ENCODE measurements around the gene FAM168B.

FAM168B gene

GRCh38 chr2:131039535-131039907, 53.7 kb downstream of the FAM168B start:
- DNase-seq = no peak

- DNase-seq = no peak
Measured at GRCh38 chr2:131039101-131039440, 54.2 kb downstream of the FAM168B start.

GRCh38 chr2:131038258-131039100, 54.8 kb downstream of the FAM168B start:
- DNase-seq = no peak

- no peak for DNase-seq
Measured at GRCh38 chr2:131037398-131038257, 55.6 kb downstream of the FAM168B start.

- no peak for DNase-seq
Measured at GRCh38 chr2:131036696-131037397, 56.4 kb downstream of the FAM168B start.

- DNase-seq = no peak
Measured at GRCh38 chr2:131036269-131036668, 57.0 kb downstream of the FAM168B start.

GRCh38 chr2:131035826-131036231, 57.4 kb downstream of the FAM168B start:
- DNase-seq = no peak

GRCh38 chr2:131035112-131035825, 58.0 kb downstream of the FAM168B start:
- no peak for DNase-seq

- DNase-seq = peak; percentile 28
Measured at GRCh38 chr2:131034122-131035051, 58.9 kb downstream of the FAM168B start.

GRCh38 chr2:131033786-131034121, 59.5 kb downstream of the FAM168B start:
- no peak for DNase-seq

GRCh38 chr2:131032393-131032836, 60.8 kb downstream of the FAM168B start:
- no peak for DNase-seq

GRCh38 chr2:131031875-131032274, 61.4 kb downstream of the FAM168B start:
- DNase-seq = no peak

- DNase-seq = no peak
Measured at GRCh38 chr2:131031431-131031841, 61.8 kb downstream of the FAM168B start.

- no peak for DNase-seq
Measured at GRCh38 chr2:131030478-131030971, 62.7 kb downstream of the FAM168B start.

- no peak for DNase-seq
Measured at GRCh38 chr2:131029812-131030211, 63.4 kb downstream of the FAM168B start.

GRCh38 chr2:131027566-131028528, 65.4 kb downstream of the FAM168B start:
- no peak for DNase-seq

GRCh38 chr2:131026919-131027318, 66.3 kb downstream of the FAM168B start:
- no peak for DNase-seq

GRCh38 chr2:131023758-131024157, 69.5 kb downstream of the FAM168B start:
- no peak for DNase-seq

GRCh38 chr2:131022731-131023130, 70.5 kb downstream of the FAM168B start:
- no peak for DNase-seq

Measured in EL (cell line).